GM19455 (cell line): ENCODE measurements around the gene CTCFL.
A peak's percentile ranks its signal among the peaks of the same experiment; 100 is the strongest.

Source experiments
- ATAC-seq: cut with Tn5 transposase; IDR thresholded peaks from one replicate; pipeline ENCODE4 v1.9.1; 2021; ENCODE audit not compliant: unreplicated experiment

The CTCFL gene

GRCh38 chr20:57468523-57469417 lies 56.2 kb downstream of the CTCFL start:
- ATAC-seq: no peak

- no peak for ATAC-seq
Observed at GRCh38 chr20:57467742-57468141, 57.2 kb downstream of the CTCFL start.

GRCh38 chr20:57465943-57466342 lies 59.0 kb downstream of the CTCFL start:
- ATAC-seq: no peak

GRCh38 chr20:57465486-57465885 lies 59.5 kb downstream of the CTCFL start:
- ATAC-seq: no peak

- ATAC-seq: no peak
Observed at GRCh38 chr20:57464642-57465211, 60.2 kb downstream of the CTCFL start.

GRCh38 chr20:57462781-57463180 lies 62.2 kb downstream of the CTCFL start:
- ATAC-seq: no peak

- no peak for ATAC-seq
Observed at GRCh38 chr20:57461726-57462125, 63.2 kb downstream of the CTCFL start.

GRCh38 chr20:57460781-57461465 lies 64.0 kb downstream of the CTCFL start:
- no peak for ATAC-seq

GRCh38 chr20:57459897-57460296 lies 65.0 kb downstream of the CTCFL start:
- ATAC-seq: no peak

- ATAC-seq: no peak
Observed at GRCh38 chr20:57459278-57459677, 65.7 kb downstream of the CTCFL start.

- no peak for ATAC-seq
Observed at GRCh38 chr20:57458400-57459160, 66.4 kb downstream of the CTCFL start.

GRCh38 chr20:57457243-57458095 lies 67.5 kb downstream of the CTCFL start:
- no peak for ATAC-seq

GRCh38 chr20:57456116-57456515 lies 68.8 kb downstream of the CTCFL start:
- ATAC-seq: no peak

GRCh38 chr20:57455386-57455785 lies 69.6 kb downstream of the CTCFL start:
- ATAC-seq: no peak

GRCh38 chr20:57451795-57452661 lies 72.9 kb downstream of the CTCFL start:
- ATAC-seq: no peak

GRCh38 chr20:57451431-57451794 lies 73.5 kb downstream of the CTCFL start:
- ATAC-seq: no peak

- ATAC-seq: no peak
Observed at GRCh38 chr20:57450931-57451330, 74.0 kb downstream of the CTCFL start.

- peak; percentile 77 for ATAC-seq
Observed at GRCh38 chr20:57450419-57450818, 74.5 kb downstream of the CTCFL start.
